HL-60/S4 treated with retinoic acid at 250 ng/mL for 4 days and 3 days (cell line): ENCODE measurements around the gene APEX1.

Experiments
- in situ Hi-C: fragments of 300-500 bp; cut with MboI; formaldehyde crosslinking; loops from 2 replicates; pipeline ENCODE4 v1.7.0; 2022; ENCODE audit warnings: low sequenced_read_pairs

APEX1 gene

DNA sequence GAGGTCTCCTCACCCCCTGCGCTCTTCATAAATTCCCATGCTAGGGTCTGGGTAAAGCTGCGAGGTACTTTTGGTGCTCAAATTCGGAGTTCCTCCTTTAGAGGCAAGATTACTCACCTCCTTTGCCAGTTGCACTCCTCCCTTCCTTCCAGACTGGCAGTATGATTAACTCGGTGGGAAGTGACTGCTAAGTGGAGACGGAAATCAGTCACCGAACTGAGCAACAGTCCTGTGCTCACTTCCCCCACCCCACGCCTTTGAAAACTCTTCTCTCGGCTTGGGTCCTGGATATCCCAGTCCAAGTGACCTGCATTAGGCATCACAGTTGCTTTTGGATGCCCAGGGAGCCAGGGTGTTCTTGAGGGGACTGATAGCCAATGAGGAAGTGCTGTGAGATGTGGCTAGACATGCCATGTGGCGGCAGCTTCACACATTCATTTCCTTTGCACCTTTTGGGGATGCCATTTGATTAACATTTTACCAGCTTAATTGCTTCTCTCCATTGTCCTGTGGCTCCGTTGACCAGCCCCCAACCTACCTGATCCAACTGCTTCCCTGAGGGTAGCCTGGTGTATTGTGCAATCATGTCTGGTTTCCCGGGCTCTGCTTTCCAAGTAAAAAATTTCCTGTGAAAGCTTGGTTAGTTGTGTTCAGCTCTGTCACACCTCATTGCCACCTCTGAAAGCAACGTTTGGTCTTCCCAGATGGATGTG, 15.0 kb downstream of the APEX1 start:
- in situ Hi-C loops, result no loop called here

GRCh38 chr14:20470603-20470901, 15.5 kb downstream of the APEX1 start:
- in situ Hi-C loops, result no loop called here

DNA sequence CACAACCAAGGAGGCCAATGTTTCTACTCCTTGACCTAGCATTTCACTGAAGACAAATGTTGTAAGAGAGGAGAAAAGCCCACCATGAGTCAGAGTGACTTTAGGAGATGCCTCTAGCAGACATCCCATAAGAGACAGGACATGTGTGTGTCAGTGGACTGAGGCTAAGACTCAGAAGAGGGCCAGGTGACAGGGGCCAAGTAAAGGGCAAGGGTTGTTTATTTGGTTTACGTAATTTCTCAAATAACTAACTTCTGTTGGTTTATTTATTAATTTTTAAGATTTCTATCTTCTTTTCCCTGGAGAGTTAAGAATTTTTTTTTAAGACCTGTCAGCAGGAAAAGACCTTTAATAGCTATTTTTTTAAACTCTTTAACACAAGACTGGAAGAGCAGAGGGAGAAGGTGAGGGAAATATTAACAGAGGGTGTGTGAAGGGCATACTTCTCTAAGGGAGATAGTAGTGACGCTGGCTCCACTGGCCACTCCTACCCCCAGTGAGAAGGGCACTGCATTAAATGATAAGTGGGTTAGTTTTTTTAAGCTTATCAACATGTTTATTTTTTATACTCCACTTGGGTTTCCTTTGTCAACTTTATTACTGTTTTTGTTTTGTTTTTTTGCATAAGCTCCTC, 17.6 kb downstream of the APEX1 start:
- in situ Hi-C loops, result no loop called here

- in situ Hi-C loops, result no loop called here
Measured at GRCh38 chr14:20476776-20477175, 21.8 kb downstream of the APEX1 start.

DNA sequence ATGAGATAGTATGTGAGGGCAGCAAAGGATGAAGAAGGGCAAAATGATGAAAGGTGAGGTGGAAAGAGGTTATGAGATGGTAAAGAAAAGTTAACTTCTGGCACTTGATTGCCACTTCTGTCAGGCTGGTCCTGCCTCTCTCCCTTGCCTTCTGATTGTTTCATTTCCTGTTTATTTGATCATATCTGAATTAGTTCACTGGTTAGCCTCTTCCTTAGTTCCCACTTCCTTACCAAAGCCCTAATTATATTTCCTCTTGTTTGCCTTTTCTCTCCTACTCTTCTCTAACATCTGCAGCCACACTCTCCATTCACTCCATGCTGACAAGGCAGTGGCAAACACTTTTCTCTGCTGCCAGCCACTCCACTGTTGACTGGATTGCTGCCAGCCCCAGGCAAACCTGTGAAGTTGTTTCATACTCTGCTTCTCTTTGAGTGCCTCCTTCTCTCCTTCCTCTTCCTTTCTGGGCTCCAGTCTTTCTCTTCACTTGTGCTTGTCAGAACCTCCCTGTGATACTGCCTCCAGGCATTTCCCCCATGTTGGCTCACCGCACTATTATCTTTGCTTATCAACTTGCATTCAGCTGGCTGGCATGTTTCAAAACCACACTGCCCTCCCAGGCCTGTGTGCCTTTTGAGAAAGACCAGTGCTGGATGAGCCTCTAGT, 22.3 kb downstream of the APEX1 start:
- in situ Hi-C loops, result no loop called here

GRCh38 chr14:20478894-20479293, 23.9 kb downstream of the APEX1 start:
- in situ Hi-C loops, result no loop called here

GRCh38 chr14:20482382-20482781, 27.4 kb downstream of the APEX1 start:
- in situ Hi-C loops, result no loop called here

- in situ Hi-C loops, result no loop called here
Measured at GRCh38 chr14:20485900-20486299, 30.9 kb downstream of the APEX1 start.

GRCh38 chr14:20486684-20487395, 31.8 kb downstream of the APEX1 start:
- in situ Hi-C loops, result no loop called here

DNA sequence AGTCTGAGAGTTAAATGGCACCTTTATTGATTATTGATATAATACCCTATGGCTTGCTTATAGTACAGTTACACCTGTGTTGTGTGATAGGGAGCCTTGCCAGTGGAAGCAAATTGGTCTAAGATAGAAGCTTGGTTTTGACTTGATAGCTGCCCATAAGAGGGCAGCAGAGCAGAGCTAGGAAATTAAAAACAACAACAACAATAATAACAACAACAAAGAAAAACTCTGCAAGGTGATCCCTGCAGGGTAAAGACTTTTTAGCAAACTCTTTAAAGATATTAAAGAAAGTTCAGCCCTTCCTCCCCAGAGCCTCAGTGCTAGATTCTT, 32.3 kb downstream of the APEX1 start:
- in situ Hi-C loops, result no loop called here

DNA sequence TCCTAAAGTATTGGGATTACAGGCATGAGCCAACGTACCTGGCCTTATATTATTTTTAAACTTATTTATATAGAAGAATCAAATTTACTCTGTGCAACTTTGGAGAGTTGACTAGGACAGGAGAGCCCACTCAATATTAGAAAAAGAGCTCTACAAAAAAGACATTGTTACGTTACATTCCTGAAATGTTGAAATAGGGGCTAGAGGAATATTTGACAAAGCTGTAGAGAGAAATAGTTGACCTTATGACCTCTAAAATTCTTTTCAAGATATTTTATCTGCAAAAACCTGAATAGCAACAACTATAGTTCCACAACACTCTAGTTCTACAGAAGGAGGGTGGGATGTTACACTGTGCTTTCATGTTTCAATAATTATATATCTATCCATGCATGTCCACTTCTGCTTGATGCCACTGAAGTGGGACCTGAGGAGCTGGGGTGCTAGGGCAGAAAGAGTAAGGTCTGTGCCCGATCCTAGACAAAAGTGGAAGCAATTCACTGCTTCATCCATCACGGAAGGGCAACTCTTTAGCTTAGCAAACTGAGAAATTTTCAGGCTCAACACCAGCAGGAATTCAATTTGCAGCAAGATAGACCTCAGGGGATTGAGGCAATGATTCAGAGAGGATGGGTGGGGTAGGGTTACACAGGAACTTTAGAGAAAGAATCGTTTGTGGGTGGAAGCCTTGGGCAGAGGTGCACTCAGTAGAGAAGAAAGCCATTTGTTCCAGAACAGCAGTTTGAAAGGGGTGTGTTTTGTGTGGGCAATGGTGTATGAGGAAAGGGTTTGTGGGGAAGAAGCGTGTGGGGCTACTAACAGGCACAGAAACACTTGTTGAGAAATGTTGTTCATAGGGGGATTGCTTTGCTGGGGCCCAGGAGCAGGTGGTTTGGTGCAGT, 34.3 kb downstream of the APEX1 start:
- in situ Hi-C loops, result no loop called here

DNA sequence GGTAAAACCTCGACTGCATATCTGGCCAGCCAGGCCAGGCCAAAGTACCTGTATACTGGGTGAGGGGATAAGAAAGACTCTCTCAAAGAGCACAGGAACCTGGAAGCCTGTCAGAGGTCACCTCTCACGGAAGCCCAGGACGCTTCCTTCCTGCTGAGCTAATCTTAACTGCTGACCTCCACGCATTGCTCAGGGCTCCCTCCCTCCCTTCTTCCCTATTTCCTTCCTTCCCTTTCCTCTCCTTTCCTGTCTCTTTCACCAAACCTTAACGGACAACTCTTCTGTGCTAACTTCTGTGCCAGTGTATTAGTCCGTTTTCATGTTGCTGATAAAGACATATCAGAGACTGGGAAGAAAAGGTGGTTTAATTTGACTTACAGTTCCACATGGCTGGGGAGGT, 35.5 kb downstream of the APEX1 start:
- in situ Hi-C loops, result no loop called here

GRCh38 chr14:20492486-20492885, 37.5 kb downstream of the APEX1 start:
- in situ Hi-C loops, result no loop called here

GRCh38 chr14:20493634-20494033, 38.6 kb downstream of the APEX1 start:
- in situ Hi-C loops, result no loop called here

DNA sequence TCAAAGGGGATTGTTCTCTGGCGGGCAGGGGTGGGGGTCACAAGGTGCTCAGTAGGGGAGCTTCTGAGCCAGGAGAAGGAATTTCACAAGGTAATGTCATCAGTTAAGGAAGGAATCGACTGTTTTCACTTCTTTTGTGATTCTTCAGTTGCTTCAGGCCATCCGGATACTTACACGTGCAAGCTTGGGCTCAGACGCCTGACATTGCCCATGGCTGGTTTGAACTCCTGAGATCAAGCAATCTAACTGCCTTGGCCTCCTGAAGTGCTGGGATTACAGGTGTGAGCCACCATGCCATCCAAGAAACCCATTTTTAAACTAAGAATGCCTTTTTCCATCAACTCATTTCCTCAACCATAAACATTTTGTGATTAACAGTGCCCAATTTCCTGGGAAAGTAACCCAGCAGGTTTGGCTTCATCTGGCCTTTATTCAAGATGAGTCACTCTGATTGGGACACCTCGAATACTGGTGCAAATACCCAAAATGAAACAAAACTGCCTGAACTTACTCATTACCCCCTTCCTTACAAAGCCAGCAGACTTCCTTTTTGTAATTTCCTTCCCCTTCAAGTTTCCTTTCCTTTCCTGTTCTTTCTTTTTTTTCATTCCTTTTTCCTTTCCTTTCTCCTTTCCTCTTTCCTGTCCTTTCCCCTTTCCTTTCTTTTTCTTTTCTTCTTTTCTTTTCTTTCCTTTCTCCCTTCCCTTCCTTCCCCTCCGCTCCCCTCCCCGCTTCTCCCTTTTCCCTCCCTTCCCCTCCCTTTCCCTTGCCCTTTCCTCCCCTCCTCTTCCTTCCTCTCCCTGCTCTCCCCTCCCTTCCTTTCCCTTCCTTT, 40.1 kb downstream of the APEX1 start:
- in situ Hi-C loops, result no loop called here

DNA sequence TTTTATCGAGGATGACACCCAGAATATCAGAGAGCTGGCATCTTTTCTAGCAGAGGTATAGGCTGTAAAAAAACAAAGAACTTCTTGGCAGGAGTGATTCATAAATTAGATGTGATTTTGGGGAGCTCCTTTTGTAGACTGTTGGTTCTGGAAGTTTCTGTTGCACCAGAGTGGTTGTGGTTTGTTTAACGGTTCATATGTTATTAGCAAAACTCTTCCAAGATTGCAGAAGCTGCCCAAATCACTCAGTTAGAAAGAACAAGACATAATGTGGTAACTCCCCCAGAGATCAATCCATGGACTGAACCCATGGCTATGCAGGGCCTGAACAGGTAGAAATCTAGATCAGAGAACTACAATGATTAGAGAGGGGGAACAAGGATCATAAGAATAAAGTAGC, 43.6 kb downstream of the APEX1 start:
- in situ Hi-C loops, result no loop called here

GRCh38 chr14:20499108-20499507, 44.1 kb downstream of the APEX1 start:
- in situ Hi-C loops, result no loop called here

DNA sequence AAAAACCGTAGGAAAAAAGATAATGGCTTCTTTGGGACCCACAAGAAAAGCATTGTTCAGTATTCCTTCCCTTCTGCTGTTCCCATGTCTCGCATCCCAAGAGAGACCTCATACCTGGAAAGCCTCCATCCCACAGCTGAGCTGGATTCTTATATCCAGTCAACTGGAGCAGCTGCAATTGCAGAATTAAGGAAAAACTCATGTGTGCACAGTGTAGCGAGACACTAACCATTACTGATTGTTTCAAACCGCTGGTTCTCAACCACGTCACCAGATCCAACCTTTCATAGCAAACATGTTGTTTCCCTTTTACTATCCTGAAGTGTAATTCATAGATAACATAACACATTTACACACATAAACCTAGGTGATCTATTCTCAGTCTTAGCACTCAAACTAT, 44.9 kb downstream of the APEX1 start:
- in situ Hi-C loops, result no loop called here

- in situ Hi-C loops, result no loop called here
Measured at GRCh38 chr14:20501346-20501745, 46.3 kb downstream of the APEX1 start.

GRCh38 chr14:20503898-20504297, 48.9 kb downstream of the APEX1 start:
- in situ Hi-C loops, result no loop called here
